NCI-H82 (cell line): ENCODE results near the gene UNKL.
A peak's percentile ranks its signal among the peaks of the same experiment; 100 is the strongest.

Experiments used
- DNase-seq: peaks from one replicate; lab custom pipeline; 2025; lab: John Stamatoyannopoulos, UW

The UNKL gene

DNA sequence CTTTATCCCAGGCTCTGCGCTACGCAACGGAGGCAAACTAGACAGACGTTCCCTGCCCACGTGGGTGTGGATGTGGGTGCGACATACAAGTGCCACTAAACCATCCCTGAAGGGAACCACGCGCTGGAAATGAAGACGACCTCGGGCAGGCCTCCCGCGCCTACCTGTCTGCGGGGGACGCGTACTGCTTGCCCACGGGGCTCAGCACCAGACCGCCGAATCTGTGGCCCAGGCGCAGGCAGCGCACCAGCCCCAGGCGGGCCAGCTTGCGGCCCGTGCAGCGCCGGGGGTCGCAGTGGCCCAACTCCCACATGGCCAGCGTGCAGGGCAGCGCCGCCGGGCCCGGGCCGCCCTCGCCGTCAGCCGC, 63.3 kb downstream of the UNKL start:
- no peak for DNase-seq

GRCh38 chr16:1350691-1351090, 63.8 kb downstream of the UNKL start:
- DNase-seq: no peak

DNA sequence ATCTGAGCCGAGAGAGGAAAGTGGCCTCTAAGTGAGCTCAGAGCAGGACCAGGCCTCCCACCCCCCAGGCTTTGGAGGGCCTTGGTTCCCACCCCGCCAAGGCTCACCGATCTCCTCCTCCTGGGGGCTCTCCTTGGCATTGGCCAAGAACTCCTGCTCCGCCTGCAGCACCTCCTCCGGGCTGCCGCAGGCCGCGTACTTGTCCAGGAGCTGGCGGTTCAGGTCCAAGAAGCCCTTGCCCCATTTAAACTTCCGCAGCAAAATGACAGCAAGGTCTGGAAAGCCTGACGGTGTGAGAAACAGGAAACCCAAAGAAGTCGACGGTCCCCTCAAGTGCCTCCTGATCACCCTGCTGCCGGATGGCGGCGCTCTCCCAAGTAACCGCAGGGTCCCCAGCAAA, 64.6 kb downstream of the UNKL start:
- no peak for DNase-seq

GRCh38 chr16:1349351-1349750, 65.2 kb downstream of the UNKL start:
- no peak for DNase-seq

DNA sequence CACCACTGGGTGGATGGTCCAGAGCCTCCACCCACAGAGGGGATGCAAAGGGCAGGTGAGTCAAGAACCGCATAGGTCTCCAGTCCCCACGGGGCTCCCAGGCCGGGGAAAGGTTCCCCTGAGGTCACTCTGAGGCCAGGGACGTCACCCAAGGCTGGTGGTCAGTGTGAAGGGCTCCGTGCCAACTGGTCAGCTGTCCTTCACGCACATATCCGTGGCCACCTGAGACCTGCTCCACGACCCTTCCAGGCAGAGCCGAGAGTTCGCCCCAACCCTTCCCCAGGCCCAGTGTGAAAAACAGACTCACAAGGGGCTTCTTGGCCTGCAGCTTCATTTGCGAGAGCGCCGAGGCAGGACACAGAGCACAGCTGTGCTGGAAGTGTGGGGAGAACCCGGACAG, 65.6 kb downstream of the UNKL start:
- no peak for DNase-seq

DNA sequence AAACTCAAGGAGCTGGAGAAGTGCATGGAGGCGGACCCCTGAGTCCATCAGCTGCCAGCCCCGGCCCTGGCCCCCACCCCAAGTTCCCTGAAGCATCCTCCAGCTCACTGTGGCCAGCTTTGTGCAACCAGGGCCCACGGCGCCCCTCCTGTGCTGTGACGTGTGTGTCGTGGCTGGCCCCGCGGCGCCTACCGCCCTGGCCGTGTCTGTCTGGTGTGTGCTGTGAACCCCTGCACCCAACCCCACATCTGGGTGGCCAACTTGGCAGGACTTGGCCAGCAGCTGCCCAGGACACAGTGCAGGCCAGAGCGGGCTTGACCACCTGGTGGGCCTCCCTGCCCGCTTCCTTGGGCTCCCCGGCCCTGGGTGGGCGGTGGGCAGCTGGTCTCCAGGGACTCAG, 66.1 kb downstream of the UNKL start:
- DNase-seq: no peak

- no peak for DNase-seq
These were observed 66.5 kb downstream of the UNKL start for GRCh38 chr16:1347962-1348361.

DNA sequence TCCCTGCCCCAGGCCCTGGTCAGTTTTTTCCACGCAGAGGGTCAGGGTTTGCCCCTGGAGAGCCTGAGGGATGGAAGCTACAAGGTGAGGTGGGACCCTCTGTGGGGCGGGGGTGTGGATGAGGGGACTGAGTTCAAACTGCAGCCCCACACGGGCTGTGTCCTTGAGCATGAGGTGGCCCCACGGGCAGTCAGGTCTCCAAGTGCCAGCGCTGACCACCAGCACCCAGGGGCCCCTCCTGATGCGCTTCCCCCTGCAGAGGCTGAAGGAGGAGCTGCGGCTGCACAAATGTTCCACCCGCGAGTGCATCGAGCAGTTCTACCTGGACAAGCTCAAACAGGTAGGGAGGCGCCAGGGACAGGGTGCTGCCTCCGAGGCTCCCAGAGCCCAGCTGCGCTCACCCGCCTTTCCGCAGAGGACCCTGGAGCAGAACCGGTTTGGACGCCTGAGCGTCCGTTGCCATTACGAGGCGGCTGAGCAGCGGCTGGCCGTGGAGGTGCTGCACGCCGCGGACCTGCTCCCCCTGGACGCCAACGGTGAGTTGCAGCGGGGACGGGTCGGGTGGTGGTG, 67.1 kb downstream of the UNKL start:
- DNase-seq: no peak

DNA sequence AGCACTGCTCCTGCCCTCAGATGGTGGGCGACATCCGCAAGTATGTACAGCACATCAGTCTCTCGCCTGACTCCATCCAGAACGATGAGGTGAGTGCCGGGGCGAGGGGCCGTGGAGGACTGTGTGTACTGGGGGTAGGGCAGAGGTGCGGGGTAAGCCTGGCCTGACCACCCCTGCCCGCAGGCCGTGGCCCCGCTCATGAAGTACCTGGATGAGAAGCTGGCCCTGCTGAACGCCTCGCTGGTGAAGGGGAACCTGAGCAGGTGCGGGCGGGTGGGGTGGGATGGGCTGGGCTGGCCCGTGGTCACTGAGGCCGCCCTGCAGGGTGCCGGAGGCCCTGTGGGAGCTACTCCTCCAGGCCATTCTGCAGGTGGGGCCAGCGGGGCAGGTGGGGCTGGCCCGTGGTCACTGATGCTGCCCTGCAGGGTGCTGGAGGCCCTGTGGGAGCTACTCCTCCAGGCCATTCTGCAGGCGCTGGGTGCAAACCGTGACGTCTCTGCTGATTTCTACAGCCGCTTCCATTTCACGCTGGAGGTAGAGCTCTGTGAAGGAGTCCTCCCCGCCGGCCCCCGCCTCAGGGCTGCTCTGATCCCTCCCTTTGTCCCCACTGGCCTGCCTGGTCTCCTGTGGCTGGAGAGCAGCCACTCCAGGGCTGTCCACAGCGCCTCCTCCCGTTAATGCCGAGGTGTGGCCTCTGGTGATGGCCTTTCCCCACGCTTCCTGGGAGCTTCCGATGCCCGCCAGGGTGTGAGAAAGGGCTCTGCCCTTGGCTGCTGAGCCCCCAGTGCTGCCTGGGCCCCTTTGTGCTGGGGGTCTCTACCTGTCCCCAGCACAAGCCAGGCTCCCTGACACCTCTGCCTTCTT, 67.8 kb downstream of the UNKL start:
- DNase-seq: peak; percentile 53

DNA sequence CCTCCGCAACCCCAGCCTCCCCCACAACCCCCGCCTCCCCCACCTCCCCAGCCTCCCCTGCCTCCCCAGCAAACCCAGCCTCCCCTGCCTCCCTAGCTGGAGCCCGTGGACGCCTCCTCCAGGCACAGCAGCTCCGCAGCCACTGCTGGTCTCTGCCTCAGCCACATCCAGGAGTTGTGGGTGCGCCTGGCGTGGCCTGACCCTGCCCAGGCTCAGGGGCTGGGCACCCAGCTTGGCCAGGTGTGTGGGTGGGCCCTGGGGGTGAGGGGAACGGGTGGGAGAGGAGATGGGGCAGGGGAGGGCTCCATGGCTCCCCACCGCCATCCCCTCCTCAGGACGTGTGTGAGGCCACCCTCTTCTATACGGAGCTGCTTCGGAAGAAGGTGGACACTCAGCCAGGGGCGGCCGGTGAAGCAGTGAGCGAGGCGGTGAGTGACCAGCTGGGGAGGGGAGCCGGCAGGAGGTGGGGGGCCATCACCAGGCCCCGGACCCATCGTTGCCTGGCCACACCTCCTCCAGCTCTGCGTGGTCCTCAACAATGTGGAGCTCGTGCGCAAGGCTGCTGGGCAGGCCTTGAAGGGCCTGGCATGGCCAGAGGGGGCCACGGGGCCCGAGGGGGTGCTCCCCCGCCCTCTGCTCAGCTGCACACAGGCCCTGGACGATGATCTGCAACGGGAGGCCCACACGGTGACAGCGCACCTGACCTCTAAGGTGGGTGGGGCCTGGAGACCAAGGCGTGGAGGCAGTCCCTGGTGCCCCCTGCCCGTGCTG, 68.7 kb downstream of the UNKL start:
- DNase-seq: no peak

DNA sequence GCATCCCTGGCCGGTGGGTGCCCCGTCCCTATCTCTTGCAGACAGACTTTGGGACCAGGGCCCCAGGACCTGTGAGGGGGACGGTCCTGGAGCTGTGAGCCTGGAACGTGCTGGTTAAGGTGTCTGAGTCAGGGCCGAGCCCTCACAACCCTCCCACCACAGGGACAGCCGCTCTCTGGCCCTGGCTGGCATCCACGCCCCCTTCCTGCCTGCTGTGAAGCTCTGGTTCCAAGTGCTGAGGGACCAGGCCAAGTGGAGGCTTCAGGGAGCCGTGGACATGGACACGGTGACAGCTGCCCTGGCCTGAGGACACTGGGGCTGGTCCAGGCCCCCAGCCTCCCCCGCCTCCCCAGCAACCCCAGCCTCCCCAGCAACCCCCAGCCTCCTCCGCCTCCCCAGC, 69.4 kb downstream of the UNKL start:
- DNase-seq: no peak

DNA sequence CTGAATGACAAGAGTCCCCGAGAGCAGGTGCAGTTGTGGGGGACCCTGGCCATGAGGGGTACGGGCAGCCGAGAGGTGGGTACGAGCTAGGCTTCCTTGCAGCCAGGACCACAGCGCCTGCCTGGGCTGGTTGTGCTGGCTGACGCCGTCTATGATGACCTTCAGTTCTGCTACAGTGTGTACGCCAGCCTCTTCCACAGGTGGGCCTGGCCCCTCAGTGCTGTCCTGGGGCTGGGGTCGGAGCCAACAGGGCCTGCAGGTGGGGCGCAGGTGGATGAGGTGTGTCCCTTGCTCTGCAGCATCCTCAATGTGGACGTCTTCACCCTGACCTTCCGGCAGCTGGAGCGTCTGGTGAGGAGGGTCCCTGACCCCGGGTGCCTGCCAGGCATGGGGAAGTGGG, 70.0 kb downstream of the UNKL start:
- DNase-seq: no peak

GRCh38 chr16:1343428-1344242, 70.9 kb downstream of the UNKL start:
- peak; percentile 25 for DNase-seq

- peak; percentile 100 for DNase-seq
These were observed 71.7 kb downstream of the UNKL start for GRCh38 chr16:1342526-1343427.

DNA sequence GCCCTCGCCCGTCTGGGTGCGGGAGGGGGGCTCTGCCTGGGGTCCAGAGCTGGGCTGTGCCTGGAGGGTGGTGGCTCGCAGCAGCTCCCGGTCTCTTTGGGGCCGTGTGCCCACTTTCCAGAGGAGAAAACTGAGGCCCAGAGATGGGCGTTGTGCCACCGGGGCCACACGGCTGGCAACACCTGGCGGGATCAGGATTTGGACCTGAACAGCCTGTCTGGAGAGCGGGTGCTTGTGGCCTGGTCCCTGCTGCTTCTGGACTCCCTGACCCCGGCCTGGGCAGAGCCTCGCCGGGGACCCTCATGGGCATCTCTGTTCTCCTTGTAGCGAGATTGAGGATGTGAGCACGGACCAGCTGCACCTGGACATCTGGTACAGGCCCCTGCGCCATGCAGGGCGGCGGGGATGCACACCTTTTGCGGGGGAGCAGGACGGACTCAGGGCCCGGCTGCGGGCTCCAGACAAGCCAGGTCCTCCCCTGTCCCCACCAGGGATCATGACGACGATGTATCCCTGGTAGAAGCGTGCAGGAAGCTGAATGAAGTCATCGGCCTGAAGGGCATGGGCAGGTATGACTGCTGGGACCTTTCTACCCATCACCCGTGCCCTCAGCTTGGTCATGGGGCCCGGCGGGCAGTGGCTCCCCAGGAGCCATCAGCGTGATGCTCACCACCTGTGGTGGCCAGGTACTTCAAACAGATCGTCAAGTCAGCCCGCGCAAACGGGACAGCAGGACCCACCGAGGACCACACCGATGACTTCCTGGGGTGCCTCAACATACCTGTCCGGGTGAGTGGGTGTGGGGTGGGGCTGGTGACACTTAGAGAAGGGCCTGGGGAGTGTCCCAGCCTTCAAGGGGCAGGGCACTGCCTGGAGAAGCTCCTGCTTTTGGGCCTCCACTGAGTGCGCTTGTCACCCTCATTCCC, 72.7 kb downstream of the UNKL start:
- no peak for DNase-seq

DNA sequence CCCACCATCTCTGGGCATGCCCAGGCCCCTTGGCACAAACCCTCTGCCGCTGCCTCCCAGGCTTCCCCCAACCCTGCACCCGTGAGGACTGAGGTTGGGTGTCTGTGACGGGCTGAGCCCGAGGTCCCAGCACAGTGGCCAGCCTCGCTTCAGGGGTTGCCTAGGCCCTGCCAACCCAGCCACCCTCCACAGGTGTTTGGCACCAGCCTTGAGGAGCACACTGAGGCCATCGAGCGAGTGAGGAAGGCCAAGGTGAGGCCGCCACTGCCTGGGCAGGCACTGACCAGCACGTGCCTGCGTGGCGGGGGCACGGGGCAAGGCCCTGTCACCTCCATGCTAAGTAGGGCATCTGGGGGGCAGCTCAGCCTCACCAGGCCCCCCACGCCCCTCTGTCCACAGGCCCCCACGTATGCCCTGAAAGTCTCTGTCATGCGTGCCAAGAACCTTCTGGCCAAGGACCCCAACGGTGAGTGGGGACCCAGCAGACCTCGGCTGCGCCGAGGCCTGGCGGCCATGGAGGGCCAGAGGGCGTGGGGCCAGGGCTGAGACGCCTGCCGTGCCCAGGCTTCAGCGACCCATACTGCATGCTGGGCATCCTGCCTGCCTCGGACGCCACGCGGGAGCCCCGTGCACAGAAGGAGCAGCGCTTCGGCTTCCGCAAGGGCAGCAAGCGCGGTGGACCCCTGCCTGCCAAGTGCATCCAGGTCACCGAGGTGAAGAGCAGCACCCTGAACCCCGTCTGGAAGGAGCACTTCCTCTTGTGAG, 73.6 kb downstream of the UNKL start:
- DNase-seq: no peak

DNA sequence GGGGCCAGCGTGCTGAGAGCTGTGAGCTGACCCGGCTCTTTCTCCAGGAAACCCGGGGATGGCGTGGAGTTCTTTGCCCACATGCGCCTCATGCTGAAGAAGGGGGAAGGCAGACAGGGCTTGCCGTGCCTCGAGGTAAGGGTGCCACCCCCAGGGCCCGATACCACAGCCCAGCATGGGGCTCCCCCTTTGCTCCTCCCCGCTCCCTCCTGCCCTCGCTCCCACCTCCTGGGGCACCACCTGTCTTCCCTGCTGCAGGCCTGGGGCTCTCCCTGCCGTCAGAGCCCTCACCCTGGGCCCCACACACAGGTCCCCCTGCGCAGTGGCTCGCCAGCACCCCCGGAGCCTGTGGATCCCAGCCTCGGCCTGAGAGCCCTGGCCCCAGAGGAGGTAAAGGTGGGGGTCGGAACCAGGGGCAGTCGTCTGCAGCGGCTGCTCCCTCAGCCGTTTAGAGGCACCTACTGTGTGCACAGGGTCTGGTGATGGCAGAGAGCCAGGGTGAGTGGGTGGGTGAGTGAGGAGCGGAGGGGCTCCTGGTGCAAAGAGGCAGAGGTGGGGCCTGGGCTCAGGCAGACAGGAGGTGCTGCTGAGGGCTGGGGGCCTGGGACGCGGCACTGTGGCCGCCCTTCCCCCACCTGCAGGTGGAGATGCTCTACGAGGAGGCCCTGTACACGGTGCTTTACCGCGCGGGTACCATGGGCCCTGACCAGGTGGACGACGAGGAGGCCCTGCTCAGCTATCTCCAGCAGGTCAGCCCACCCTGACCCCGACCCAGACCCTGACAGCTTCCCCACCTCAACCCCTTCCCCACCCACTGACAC, 75.4 kb downstream of the UNKL start:
- DNase-seq: no peak

- peak; percentile 75 for DNase-seq
These were observed 76.3 kb downstream of the UNKL start for GRCh38 chr16:1338119-1338730.
